AG10803 (cell line): Measurements from ENCODE around the gene IL17D.

ENCODE experiments used
- DNase-seq: peaks from one replicate; pipeline ENCODE4 v3.0.0; 2010; ENCODE audit warnings: low read depth
- H3K4me3 ChIP-seq: 2 replicates; pipeline ENCODE4 v1.5.1; 2011; ENCODE audit warnings: mild to moderate bottlenecking, low read length, control low read depth
- CTCF ChIP-seq: conservative IDR thresholded peaks from 2 replicates; pipeline ENCODE4 v1.5.1; 2011; ENCODE audit warnings: mild to moderate bottlenecking, low read length, control low read depth, inconsistent platforms

Gene IL17D

GRCh38 chr13:20713751-20714150, 10.3 kb downstream of the IL17D start:
- DNase-seq: peak; percentile 74
- H3K4me3 ChIP-seq: peak overlapping the region; percentile 37
- TF ChIP-seq CTCF: no peak

DNA sequence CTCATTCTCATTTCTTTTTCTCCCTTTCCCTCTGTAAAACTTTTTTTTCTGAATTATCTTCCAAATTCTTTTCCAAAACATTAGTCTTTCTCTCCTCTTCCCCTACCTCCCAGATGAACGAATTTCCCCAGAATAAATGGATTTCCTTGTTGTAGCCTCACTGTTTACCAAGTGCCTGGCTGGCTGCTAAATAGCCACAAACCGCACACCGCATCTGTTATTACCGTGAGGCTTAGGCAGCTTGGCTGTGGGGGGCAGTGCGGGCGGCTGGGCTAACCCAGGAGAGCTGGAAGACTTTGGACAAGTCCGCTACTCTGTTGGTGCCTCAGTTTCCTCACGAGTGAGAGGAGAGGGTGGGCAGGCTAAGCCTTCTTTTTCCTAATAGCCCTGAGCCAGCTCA, 10.7 kb downstream of the IL17D start:
- DNase-seq: peak; percentile 81
- TF ChIP-seq CTCF: no peak

DNA sequence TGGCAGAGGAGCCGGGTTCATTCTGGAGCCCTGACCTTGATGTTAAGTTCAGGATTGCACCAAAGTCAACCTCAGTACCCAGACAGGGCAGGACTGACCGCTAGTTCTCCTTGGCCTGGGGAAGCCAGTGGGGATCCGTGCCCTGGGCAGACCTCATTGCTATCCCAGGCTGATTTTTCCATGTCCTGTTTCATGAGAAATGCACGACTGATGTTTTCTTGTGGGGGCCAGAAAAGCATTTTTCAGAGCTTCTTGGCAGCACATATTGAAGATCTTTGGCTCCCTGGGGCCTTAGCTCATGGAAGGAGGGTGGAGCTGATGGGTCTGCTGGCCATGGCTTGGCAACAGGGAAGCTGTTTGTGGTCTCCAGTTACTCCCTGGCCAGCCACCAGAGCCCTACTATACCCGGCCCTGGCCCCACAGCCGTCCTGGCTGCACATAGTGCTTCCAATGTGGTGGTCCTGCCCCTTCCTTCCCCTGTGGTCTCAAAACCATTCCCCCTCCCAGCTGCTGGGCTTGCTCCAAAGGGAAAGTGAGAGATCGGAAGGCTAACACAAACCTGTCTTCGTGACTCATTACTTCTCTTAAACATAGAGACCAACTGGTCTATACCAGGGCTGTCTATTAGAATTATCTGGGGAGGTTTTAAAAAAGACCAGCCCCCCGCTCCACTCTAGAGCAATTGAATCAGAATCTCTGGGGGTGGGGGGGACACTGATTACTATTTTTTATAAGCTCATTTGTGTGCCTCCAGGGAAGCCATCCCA, 11.2 kb downstream of the IL17D start:
- peak overlapping the region; percentile 30 for H3K4me3 ChIP-seq
- peak; percentile 93 for DNase-seq
- TF ChIP-seq CTCF: no peak

More for the DNA sequence above, 10.7 kb downstream of the IL17D start:
- peak overlapping the region; percentile 37 for H3K4me3 ChIP-seq

- DNase-seq: no peak
- H3K4me3 ChIP-seq: no peak overlapping the region
- no peak for TF ChIP-seq CTCF
Measured at GRCh38 chr13:20715330-20715712, 11.8 kb downstream of the IL17D start.

DNA sequence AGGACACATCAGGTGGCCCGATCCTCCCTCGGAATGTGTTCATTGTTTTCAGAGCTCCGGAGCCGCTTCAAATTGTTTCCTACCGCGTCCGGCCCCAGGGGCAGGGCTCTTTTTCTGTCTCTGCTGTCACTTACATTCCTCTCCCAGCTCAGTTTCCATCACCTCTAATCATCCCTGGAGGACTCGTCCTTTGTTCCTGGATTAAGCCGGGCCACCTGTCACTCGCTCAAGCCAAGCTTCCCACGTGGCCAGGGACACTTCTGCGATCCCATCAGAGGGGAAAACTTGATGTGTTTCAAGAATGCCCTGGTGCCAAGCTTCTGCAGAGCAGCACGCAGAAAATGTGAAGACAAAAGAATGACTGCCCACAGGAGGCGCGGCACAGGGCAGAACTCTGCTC, 13.5 kb downstream of the IL17D start:
- TF ChIP-seq CTCF: no peak
- no peak overlapping the region for H3K4me3 ChIP-seq
- no peak for DNase-seq

DNA sequence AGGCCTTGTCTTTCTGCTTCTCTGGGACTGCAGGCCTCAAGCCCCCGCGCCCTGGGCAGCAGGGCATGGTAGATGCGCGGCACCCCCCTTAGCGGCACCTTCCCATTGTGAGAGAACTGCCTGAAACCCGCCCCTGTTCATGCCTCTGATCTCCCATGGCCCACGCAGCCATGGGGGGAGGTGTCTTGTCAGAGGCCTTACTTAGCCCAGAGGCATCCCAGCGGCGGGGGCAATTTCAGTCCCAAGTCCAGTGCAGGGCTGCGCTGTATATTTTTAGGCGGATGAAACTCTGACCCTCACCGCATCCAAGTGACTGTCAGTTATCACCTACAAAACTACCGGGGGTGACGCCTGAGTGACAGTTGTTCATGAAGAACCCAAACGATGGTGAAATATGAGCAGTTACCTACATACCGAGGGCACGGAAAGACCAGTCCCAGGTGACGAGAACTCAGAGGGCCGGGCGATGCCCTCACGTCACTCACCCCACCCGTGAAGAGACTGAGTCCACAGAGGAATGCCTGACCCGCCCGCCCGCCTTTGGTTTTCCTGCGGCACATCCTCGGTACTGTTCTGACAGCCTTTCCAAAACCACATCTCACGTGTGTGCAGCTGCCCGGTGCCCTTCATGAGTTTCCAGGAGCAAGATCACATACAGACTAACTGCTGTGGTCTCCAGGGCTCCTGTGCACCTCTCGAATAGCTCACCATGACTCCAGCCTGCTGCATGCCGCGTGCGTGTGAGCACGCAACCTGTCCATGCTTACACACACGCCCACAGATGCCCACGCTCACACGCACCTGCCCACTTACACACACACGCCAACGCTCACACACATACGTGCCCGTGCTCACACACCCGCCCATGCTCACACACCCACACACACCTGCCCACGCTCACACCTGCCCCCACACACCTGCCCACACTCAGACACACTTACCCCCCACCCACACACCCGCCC, 14.4 kb downstream of the IL17D start:
- no peak for DNase-seq
- H3K4me3 ChIP-seq: no peak overlapping the region
- TF ChIP-seq CTCF: no peak
